Muscle layer of colon (tissue), 2 donors: Measurements from ENCODE around the gene SRXN1.

Experiments
- H3K27ac ChIP-seq: one replicate; pipeline ENCODE4 v1.7.0; 2013; ENCODE audit warnings: low read depth, mild to moderate bottlenecking, low read length, moderate library complexity
- H3K27me3 ChIP-seq, 2 donors: one replicate each; pipeline ENCODE4 v1.7.0; 2013; ENCODE audit warnings: low read length in 2 of 2, mild to moderate bottlenecking in 2 of 2; ENCODE audit not compliant: insufficient read depth in 2 of 2, control insufficient read depth in 1 of 2
- H3K36me3 ChIP-seq: one replicate; pipeline ENCODE4 v1.7.0; 2013; ENCODE audit warnings: mild to moderate bottlenecking, low read length; ENCODE audit not compliant: insufficient read depth
- H3K4me1 ChIP-seq: one replicate; pipeline ENCODE4 v1.7.0; 2013; ENCODE audit warnings: mild to moderate bottlenecking, low read length; ENCODE audit not compliant: insufficient read depth
- H3K4me3 ChIP-seq, 2 donors: one replicate each; pipeline ENCODE4 v1.7.0; 2013; ENCODE audit warnings: low read length in 2 of 2, low read depth in 1 of 2, mild to moderate bottlenecking in 1 of 2, moderate library complexity in 1 of 2
- H3K9ac ChIP-seq: one replicate; pipeline ENCODE4 v1.7.0; 2013; ENCODE audit warnings: low read length
- H3K9me3 ChIP-seq: one replicate; pipeline ENCODE4 v1.7.0; 2013; ENCODE audit warnings: mild to moderate bottlenecking, low read length
- donor health status: abdominal sarcoma.
- donor health status: Adenocarcinoma of cecum.

Gene SRXN1

DNA sequence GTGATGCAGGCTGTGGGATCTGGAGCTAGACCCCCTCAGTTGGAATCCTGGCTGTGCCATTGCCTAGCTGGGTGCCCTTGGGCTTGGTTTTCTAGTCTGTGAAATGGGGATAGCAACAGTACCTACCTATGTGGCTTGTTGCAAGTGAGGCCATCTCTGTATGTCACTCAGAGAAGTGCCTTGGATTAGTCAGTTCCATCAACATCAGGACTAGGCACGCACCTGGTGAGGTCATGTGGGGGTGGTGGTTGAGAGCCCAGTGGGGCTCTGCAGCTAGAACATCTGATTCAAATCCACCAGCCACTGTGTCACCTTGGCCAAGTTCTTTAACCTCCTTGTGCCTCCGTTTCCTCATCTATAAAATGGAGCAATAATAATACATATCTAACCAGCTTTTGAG, 55.4 kb downstream of the SRXN1 start:
- Histone ChIP-seq H3K9ac (no peak overlapping the region), H3K4me1 (no peaks in the 10 kb centered on the region), H3K4me3 (no peak overlapping the region), H3K9me3 (no peaks in the 10 kb centered on the region), H3K27ac (no peak overlapping the region), H3K36me3 (no peaks in the 10 kb centered on the region), H3K27me3 (no peaks in the 10 kb centered on the region)
